ENCODE data around the gene ZNF786. TPM values are rescaled to one million over a fixed set of nuclear protein-coding genes. Genes with fewer than 3 reads are reported as not detected.

Gene ZNF786
- total and polyA plus RNA-seq, 2 donors (not counting 1 experiment from before 2014, with no cell fraction given) = 1.8 to 4.6 TPM

- H3K79me2 ChIP-seq (ENCODE audit: control insufficient read depth, insufficient read depth, low read length) = peaks cover 62% of the 10 kb centered on the region
- no peak overlapping the region for H3K9ac ChIP-seq (ENCODE audit: insufficient read depth, low read length)
- H3K36me3 ChIP-seq (ENCODE audit: control insufficient read depth, insufficient read depth, low read length) = peaks cover 5% of the 10 kb centered on the region
- no peak overlapping the region for H3K4me3 ChIP-seq (replicated peaks in 1 of 4; ENCODE audit: control extremely low read depth in 1 of 4, insufficient read depth in 1 of 4, low read depth in 3 of 4, low read length in 4 of 4)
- TF ChIP-seq EZH2 (IDR thresholded peaks at IDR 0.05; ENCODE audit: low read length, missing control alignments) (no peak), CTCF (conservative IDR thresholded peaks at IDR 0.05 in 1 of 2, IDR thresholded peaks at IDR 0.05 in 1 of 2; ENCODE audit: low read depth in 1 of 2, low read length in 2 of 2) (no peak)
- H2AFZ ChIP-seq (ENCODE audit: low read length) = no peak overlapping the region
- DNase-seq (ENCODE audit: low read depth in 2 of 2) = no peak
- H3K9me3 ChIP-seq (ENCODE audit: control insufficient read depth, insufficient read depth, low read depth, low read length) = no peaks in the 10 kb centered on the region
- no peak overlapping the region for H3K4me2 ChIP-seq (ENCODE audit: extremely low read depth, insufficient read depth, low read length)
- no peaks in the 10 kb centered on the region for H3K27me3 ChIP-seq (ENCODE audit: control insufficient read depth, insufficient read depth, low read length)
- no peaks in the 10 kb centered on the region for H3K4me1 ChIP-seq (ENCODE audit: control insufficient read depth, extremely low read depth, insufficient read depth, low read length)
- H4K20me1 ChIP-seq (ENCODE audit: control insufficient read depth, extremely low read depth, insufficient read depth, low read length) = peaks cover 2% of the 10 kb centered on the region
- H3K27ac ChIP-seq (ENCODE audit: insufficient read depth, low read length) = no peak overlapping the region
Observed at GRCh38 chr7:149022756-149023360, 67.7 kb downstream of the ZNF786 start.

DNA sequence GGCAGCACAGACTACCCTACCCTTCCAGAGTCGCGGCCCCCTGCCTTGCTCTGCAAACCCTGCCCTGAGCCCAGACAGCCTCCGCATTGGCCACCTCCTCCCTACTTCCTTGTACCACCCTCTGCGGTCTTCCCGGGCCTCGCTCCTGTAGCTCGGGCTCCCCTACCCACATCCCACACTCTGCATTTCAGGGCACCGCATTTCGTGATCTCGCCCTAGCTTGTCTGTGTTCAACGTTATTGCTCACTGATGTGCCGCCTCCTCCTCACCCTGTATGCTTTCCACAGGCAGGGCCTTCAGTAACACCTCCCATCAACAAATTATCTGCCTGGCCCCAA lies 68.8 kb downstream of the ZNF786 start:
- Histone ChIP-seq H3K27ac (ENCODE audit: insufficient read depth, low read length) (no peak overlapping the region), H3K36me3 (ENCODE audit: control insufficient read depth, insufficient read depth, low read length) (peaks cover 8% of the 10 kb centered on the region), H3K79me2 (ENCODE audit: control insufficient read depth, insufficient read depth, low read length) (peaks cover 51% of the 10 kb centered on the region), H3K4me3 (replicated peaks in 1 of 4; ENCODE audit: control extremely low read depth in 1 of 4, insufficient read depth in 1 of 4, low read depth in 3 of 4, low read length in 4 of 4) (no peak overlapping the region), H2AFZ (ENCODE audit: low read length) (no peak overlapping the region), H3K4me1 (ENCODE audit: control insufficient read depth, extremely low read depth, insufficient read depth, low read length) (no peaks in the 10 kb centered on the region), H3K27me3 (ENCODE audit: control insufficient read depth, insufficient read depth, low read length) (no peaks in the 10 kb centered on the region), H3K9ac (ENCODE audit: insufficient read depth, low read length) (no peak overlapping the region), H4K20me1 (ENCODE audit: control insufficient read depth, extremely low read depth, insufficient read depth, low read length) (peaks cover 2% of the 10 kb centered on the region), H3K9me3 (ENCODE audit: control insufficient read depth, insufficient read depth, low read depth, low read length) (no peaks in the 10 kb centered on the region), H3K4me2 (ENCODE audit: extremely low read depth, insufficient read depth, low read length) (no peak overlapping the region)
- no peak for DNase-seq (ENCODE audit: low read depth in 2 of 2)
- TF ChIP-seq CTCF (conservative IDR thresholded peaks at IDR 0.05 in 1 of 2, IDR thresholded peaks at IDR 0.05 in 1 of 2; ENCODE audit: low read depth in 1 of 2, low read length in 2 of 2) (no peak), EZH2 (IDR thresholded peaks at IDR 0.05; ENCODE audit: low read length, missing control alignments) (no peak)

- H3K27ac ChIP-seq (ENCODE audit: insufficient read depth, low read length) = no peak overlapping the region
- H3K4me1 ChIP-seq (ENCODE audit: control insufficient read depth, extremely low read depth, insufficient read depth, low read length) = no peaks in the 10 kb centered on the region
- peaks cover 12% of the 10 kb centered on the region for H3K36me3 ChIP-seq (ENCODE audit: control insufficient read depth, insufficient read depth, low read length)
- no peak overlapping the region for H3K4me3 ChIP-seq (replicated peaks in 1 of 4; ENCODE audit: control extremely low read depth in 1 of 4, insufficient read depth in 1 of 4, low read depth in 3 of 4, low read length in 4 of 4)
- H2AFZ ChIP-seq (ENCODE audit: low read length) = no peak overlapping the region
- H3K9ac ChIP-seq (ENCODE audit: insufficient read depth, low read length) = no peak overlapping the region
- H3K27me3 ChIP-seq (ENCODE audit: control insufficient read depth, insufficient read depth, low read length) = no peaks in the 10 kb centered on the region
- peaks cover 39% of the 10 kb centered on the region for H3K79me2 ChIP-seq (ENCODE audit: control insufficient read depth, insufficient read depth, low read length)
- TF ChIP-seq EZH2 (IDR thresholded peaks at IDR 0.05; ENCODE audit: low read length, missing control alignments) (no peak), CTCF (conservative IDR thresholded peaks at IDR 0.05 in 1 of 2, IDR thresholded peaks at IDR 0.05 in 1 of 2; ENCODE audit: low read depth in 1 of 2, low read length in 2 of 2) (no peak)
- no peak overlapping the region for H3K4me2 ChIP-seq (ENCODE audit: extremely low read depth, insufficient read depth, low read length)
- H4K20me1 ChIP-seq (ENCODE audit: control insufficient read depth, extremely low read depth, insufficient read depth, low read length) = peaks cover 2% of the 10 kb centered on the region
- no peaks in the 10 kb centered on the region for H3K9me3 ChIP-seq (ENCODE audit: control insufficient read depth, insufficient read depth, low read depth, low read length)
- no peak for DNase-seq (ENCODE audit: low read depth in 2 of 2)
Observed at GRCh38 chr7:149020483-149020882, 70.0 kb downstream of the ZNF786 start.

Other genes with a start within 250 kb of the ZNF786 start
- gene EZH2, start 206.4 kb downstream of the ZNF786 start, total RNA-seq = 6.7 and 7.1 TPM in 2 replicates
- gene EZH2, start 206.4 kb downstream of the ZNF786 start, polyA plus RNA-seq = 10.1 and 24.8 TPM in 2 replicates
- gene PDIA4, start 62.2 kb downstream of the ZNF786 start, total RNA-seq = 156 and 266 TPM in 2 replicates
- gene PDIA4, start 62.2 kb downstream of the ZNF786 start, polyA plus RNA-seq = 210 and 236 TPM in 2 replicates
- 4.6 and 5.4 TPM in 2 replicates for gene ZNF425, start 35.6 kb upstream of the ZNF786 start, total RNA-seq
- 1.1 and 1.2 TPM in 2 replicates for gene ZNF425, start 35.6 kb upstream of the ZNF786 start, polyA plus RNA-seq
- 5.9 and 7.3 TPM in 2 replicates for gene ZNF398, start 56.7 kb upstream of the ZNF786 start, total RNA-seq
- gene ZNF398, start 56.7 kb upstream of the ZNF786 start, polyA plus RNA-seq = 6.7 TPM in 2 replicates
- gene ZNF282, start 104.8 kb upstream of the ZNF786 start, total RNA-seq = 16.7 and 23.1 TPM in 2 replicates
- gene ZNF282, start 104.8 kb upstream of the ZNF786 start, polyA plus RNA-seq = 6.8 and 7.4 TPM in 2 replicates
- 4.4 and 4.8 TPM in 2 replicates for gene ZNF212, start 148.9 kb upstream of the ZNF786 start, total RNA-seq
- 3.7 and 4.2 TPM in 2 replicates for gene ZNF212, start 148.9 kb upstream of the ZNF786 start, polyA plus RNA-seq
- 8.7 and 11.4 TPM in 2 replicates for gene ZNF783, start 171.5 kb upstream of the ZNF786 start, total RNA-seq
- gene ZNF783, start 171.5 kb upstream of the ZNF786 start, polyA plus RNA-seq = 2.6 and 3.3 TPM in 2 replicates